GM18499 (cell line): Measurements from ENCODE around the gene MTAP.

ENCODE experiments used
- ATAC-seq: cut with Tn5 transposase; IDR thresholded peaks from one replicate; pipeline ENCODE4 v1.9.1; 2021; ENCODE audit warnings: moderate number of reproducible peaks; ENCODE audit not compliant: insufficient read depth, unreplicated experiment

The MTAP gene

DNA sequence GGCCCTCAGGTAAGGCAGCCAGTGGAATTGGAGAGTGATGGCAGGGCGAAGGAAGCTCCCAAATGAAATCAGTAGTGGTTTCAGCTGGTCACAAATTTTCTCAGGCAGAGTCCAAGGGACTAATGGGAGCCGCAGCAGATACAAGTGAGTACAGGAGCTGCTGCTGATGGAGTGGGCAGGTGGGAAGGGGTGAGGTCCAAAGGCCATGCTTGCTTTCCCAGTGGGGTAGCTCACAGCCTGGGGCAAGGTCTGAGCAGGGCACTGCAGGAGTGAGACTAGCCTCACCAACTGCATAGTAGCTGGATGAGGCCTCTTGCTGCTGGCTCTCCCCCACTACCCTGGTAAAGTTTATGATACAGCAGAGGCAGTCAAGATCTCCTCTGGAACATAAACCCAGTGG, 38.2 kb downstream of the MTAP start:
- no peak for ATAC-seq

DNA sequence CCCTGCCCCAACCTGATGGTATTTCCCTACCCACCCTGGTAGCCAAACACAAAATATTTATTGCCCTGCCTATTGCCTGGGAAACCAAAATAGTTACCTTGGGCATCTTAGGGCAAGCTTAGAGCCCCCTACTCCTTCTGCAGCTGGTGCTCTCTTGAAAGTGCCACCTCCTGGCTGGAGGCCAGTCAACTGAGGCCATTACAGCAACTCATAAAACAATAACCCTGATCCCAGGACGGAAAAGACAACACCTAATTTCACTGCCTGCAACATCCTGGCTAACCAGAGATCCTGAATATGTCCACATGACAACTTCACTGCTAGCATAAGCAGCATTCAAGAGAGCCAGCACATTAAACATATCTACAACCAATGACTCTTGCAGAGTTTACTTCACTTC, 38.7 kb downstream of the MTAP start:
- ATAC-seq: no peak

GRCh38 chr9:21848615-21849014, 46.2 kb downstream of the MTAP start:
- no peak for ATAC-seq

- peak; percentile 99 for ATAC-seq
These were observed 50.3 kb downstream of the MTAP start for GRCh38 chr9:21852754-21853153.

DNA sequence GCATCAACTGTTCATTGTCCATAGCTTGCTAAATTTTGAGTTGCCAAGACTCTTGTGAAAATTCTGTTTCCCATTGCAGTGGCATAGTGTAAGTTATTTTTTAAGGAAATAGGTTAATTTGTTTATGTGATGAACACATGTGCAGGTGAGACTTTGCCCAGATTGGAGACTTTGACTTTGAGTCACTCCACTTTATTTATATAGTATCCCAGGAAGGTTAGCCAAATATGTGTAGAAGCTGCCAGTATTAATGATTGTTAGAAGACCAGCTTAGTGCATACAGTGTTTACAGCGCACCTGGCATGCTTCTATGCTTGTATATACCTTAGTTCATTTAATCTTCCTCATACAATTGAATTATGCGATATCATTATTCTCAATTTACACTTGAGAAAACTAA, 51.0 kb downstream of the MTAP start:
- ATAC-seq: no peak

- ATAC-seq: no peak
These were observed 51.7 kb downstream of the MTAP start for GRCh38 chr9:21854119-21854518.

- no peak for ATAC-seq
These were observed 52.2 kb downstream of the MTAP start for GRCh38 chr9:21854594-21854993.

DNA sequence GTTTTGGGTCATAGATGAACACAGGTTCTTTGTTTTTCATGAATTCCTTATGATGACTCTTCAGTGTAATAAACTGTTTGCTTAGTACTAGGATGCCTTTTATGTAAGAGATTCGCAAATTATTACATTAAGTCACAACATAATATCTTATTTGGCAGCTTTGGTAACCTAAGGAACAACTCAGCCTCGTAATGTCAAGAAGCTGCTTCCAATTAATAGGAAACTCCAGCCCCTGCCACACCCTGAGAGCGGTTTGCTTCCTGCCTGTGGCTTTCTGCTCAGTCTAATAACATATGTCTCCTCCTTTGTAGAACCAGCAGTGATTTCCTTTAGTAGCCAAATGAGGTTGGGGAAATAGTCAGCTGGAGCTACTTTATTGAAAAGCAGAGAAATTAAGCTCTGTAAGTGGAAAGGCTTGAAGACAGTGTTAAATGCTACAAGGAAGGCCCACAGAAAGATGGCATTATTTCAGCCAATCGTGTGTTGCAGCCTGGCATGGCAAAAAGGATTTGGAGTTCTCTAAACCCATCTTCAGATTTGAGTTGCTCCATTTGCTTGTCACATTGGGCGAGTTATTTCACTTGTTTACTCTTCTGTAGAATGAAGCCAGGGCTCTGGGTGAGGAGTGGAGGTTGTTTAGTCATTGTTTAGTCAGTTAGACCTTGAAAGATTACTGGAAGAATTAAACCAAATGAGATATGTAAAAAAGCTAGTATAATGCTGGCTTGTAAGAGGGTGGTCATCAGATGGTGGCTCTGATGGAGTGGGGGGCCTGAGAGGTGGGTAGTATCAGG, 54.1 kb downstream of the MTAP start:
- no peak for ATAC-seq

DNA sequence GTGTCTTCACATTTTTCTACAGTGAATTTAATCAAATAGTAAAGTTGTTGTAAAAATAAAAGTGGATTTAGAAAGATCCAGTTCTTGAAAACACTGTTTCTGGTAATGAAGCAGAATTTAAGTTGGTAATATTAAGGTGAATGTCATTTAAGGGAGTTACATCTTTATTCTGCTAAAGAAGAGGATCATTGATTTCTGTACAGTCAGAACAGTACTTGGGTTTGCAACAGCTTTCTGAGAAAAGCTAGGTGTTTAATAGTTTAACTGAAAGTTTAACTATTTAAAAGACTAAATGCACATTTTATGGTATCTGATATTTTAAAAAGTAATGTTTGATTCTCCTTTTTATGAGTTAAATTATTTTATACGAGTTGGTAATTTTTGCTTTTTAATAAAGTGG, 60.4 kb downstream of the MTAP start:
- ATAC-seq: no peak

DNA sequence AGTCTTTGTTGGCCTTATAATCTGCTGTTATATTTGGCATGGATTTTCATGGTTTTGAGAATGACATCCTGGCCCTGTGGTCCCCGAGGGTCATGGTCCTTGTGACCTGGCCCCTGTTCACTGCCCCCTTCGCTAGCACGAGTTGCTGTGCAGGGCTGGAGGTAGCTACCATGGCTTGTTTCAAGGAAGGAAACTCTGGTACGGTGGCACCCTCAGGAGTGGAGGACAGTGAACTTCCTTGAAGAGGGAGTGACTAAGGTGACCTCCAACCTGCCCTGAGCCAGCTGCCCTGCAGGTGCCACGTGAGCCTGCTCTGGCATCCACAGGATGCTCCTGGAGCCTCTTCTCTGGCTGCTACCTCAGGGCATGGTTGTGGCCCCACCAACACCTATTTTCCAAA, 62.1 kb downstream of the MTAP start:
- no peak for ATAC-seq

DNA sequence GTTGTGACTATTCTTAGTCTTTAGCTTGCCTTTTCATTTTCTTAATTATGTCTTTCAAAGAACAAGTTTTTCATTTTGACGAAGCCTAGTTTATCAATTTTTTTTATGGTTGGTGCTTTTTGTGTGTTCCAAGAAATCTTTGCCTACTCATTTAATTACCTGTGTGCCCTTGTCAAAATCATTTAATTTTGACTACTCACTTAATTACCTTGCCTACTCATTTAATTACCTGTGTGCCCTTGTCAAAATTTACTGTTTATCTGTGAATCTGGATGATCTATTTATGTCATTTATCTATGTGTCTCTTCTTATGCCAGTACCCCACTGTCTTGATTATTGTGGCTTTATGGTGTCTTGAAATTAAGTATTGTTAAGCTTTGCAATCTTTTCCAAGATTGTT, 63.9 kb downstream of the MTAP start:
- ATAC-seq: no peak

- ATAC-seq: no peak
These were observed 69.0 kb downstream of the MTAP start for GRCh38 chr9:21871256-21871975.

GRCh38 chr9:21872696-21873095, 70.3 kb downstream of the MTAP start:
- ATAC-seq: no peak

DNA sequence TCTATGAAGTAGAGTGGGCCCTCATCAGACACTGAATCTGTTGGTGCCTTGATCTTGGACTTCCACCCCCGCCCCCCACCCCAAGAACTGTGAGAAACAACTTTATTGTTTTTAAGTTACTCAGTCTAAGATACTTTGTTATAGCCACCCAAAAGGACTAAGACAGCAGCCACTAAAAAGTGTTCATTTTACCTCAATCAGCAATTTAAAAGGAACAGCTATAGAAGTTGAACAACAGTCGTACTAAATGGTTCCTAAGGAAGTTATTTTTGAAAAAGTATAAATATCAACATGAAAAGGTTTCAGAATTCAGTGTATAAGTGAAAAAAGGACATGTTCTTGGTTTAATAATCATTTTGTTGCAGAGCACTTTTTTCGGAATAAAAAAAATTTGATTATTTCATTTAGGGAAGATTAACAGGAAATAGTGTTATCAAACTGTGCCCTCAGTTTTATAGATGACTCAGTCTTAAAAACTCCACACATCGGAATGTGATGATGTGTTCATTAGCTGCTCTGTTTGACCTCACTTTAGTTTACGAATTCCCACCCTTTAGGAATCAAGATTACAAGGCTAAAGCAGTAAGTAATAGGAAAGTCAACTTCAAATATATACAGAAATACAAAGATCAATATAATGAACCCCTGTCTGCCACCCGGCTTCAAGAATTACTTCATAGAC, 71.2 kb downstream of the MTAP start:
- no peak for ATAC-seq

DNA sequence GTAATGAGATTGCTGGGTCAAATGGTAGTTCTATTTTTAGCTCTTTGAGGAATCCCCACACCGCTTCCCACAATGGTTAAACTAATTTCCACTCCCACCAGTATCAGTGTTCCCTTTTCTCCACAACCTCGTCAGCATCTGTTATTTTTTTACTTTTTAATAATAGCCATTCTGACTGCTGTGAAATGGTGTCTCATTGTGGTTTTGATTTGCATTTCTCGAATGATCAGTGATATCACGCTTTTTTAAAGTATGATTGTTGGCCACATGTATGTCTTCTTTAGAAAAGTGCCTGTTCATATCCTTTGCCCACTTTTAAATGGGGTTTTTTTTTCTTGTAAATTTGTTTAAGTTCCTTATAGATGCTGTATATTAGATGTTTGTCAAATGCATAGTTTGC, 73.5 kb downstream of the MTAP start:
- ATAC-seq: no peak

DNA sequence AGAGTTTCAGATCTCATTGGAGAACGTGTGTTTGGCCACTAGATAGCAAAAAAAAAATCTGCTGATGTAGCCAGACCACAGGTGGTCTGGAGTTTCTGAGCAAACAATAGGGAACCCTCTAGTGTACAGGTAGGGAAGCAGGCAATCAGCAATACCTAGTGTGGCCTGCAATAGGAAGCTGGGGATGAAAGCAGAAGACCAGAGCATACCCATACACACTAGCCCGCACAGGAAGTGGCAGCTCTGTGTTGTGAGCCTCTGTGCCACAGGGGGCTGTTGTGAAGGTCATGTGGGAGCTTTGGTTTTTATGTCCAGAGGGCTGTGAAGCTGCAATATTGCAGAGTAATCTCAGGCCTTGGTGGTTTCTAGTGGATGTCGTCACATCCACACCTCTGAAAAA, 81.2 kb downstream of the MTAP start:
- no peak for ATAC-seq

DNA sequence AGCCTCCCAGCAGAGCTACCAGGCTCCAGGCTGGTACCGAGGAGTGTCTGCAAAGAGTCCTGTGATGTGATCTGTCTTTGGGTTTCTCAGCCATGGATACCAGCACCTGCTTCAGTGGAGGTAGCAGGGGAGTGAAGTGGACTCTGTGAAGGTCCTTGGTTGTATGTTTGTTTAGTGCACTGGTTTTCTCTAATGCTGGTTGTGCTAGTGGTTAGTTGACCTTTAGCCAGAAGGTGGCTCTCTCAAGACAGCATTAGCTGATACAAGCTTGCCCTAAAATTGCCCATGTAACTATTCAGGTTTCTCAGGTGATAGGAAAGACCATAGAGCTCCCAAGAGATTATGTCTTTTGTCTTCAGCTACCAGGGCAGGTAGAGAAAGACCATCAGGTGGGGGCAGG, 87.2 kb downstream of the MTAP start:
- no peak for ATAC-seq

GRCh38 chr9:21890696-21891095, 88.3 kb downstream of the MTAP start:
- ATAC-seq: no peak

DNA sequence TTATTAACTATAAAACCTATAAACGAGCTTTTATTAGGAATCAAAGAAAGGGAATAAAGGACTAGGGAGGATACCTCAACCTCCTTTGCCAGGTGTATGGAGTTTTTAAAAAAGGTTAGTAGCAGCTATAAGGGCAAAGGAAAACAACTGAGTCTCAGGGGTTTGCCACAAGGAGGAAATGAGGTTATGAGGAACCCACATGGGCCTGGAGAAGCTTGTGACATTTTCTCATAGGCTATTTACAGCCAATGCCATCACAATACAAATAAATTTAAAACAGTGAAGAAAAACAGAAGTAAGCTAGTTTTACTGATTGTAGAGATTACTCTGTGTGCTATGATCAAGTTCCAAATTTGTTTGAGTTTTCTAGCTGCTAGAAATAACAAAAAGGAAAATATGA, 99.1 kb downstream of the MTAP start:
- peak; percentile 4 for ATAC-seq

GRCh38 chr9:21902136-21902535, 99.7 kb downstream of the MTAP start:
- peak; percentile 80 for ATAC-seq

DNA sequence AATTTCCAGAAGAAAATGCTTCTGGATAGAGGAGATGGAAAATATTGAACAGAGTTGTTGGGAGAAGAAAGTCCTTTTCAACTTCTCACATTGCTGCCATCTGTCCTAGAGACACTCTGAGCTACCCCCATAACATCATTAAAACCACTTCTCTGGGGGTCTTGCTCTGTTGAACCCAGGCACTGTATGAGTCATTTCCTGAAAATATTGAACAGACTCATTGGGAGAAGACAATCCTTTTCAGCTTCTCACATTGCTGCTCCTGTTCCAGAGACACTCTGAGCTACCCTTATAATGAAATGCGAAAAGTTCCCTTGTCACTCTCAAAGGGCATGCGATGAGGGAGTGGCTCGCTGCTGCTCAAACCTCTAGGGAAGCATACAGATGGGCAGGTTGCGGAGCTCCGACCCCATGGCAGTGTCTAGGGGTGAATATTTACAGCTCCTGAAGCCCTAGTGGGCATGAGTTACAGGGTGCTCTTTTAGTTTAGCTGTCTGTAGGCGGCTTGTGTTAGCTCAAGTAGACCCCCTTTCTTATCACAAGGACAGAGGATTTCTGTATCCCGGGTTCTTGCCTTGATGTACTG, 101.0 kb downstream of the MTAP start:
- no peak for ATAC-seq
